ENCODE results near the gene CGB8. TPM values are rescaled to one million over a fixed set of nuclear protein-coding genes. Genes with fewer than 3 reads are reported as not detected.

The CGB8 gene
- polyA plus RNA-seq, 1 donor (not counting 4 experiments of a cell fraction or from before 2014, with no cell fraction given), result not detected

GRCh38 chr19:49091391-49092038 lies 42.6 kb upstream of the CGB8 start:
- H4K20me1 ChIP-seq (ENCODE audit: control insufficient read depth, extremely low read depth, insufficient read depth, low read length), result peaks cover 30% of the 10 kb centered on the region
- H3K9ac ChIP-seq (ENCODE audit: control insufficient read depth, extremely low read depth, insufficient read depth, low read length), result no peak overlapping the region
- DNase-seq (ENCODE audit: low read depth, low spot score) (no peak), FAIRE-seq (no peak)
- H3K4me3 ChIP-seq (ENCODE audit: control insufficient read depth in 2 of 3, extremely low read depth in 1 of 3, insufficient read depth in 2 of 3, low read depth in 1 of 3, low read length in 3 of 3), result no peak overlapping the region
- no peak overlapping the region for H2AFZ ChIP-seq (ENCODE audit: control insufficient read depth, low read length)
- peaks cover 32 to 55% of the 10 kb centered on the region in 2 experiments for H3K36me3 ChIP-seq (ENCODE audit: control insufficient read depth in 2 of 2, extremely low read depth in 1 of 2, insufficient read depth in 2 of 2, low read length in 2 of 2)
- H3K4me2 ChIP-seq (ENCODE audit: control insufficient read depth, extremely low read depth, insufficient read depth, low read depth, low read length), result no peak overlapping the region
- no peaks in the 10 kb centered on the region for H3K27me3 ChIP-seq (ENCODE audit: control insufficient read depth, extremely low read depth, insufficient read depth, low read length)
- no peak for TF ChIP-seq CTCF (optimal IDR thresholded peaks at IDR 0.05 in 1 of 3, IDR thresholded peaks at IDR 0.05 in 1 of 3, conservative IDR thresholded peaks at IDR 0.05 in 1 of 3; ENCODE audit: extremely low read depth in 1 of 3, insufficient read depth in 2 of 3, low read length in 3 of 3)
- TF ChIP-seq EZH2 (IDR thresholded peaks at IDR 0.05; ENCODE audit: low read length), result no peak
- no peaks in the 10 kb centered on the region for H3K9me3 ChIP-seq (ENCODE audit: control insufficient read depth, low read depth, low read length)
- peaks cover 82% of the 10 kb centered on the region for H3K79me2 ChIP-seq (ENCODE audit: control insufficient read depth, insufficient read depth, low read length)
- H3K4me1 ChIP-seq (ENCODE audit: control insufficient read depth, extremely low read depth, insufficient read depth, low read length), result peaks cover 9% of the 10 kb centered on the region
- no peak overlapping the region for H3K27ac ChIP-seq (ENCODE audit: control insufficient read depth, insufficient read depth, low read length)
- dilution Hi-C loops (cut with MboI; ENCODE audit: extremely low pct_ligation_motif_present, low sequenced_read_pairs), result no loop called here
- no peaks in the 10 kb centered on the region for H3K9me1 ChIP-seq (ENCODE audit: control insufficient read depth, extremely low read depth, insufficient read depth, low read length)

GRCh38 chr19:49086296-49086695 lies 37.4 kb upstream of the CGB8 start:
- peaks cover 16% of the 10 kb centered on the region for H3K4me1 ChIP-seq (ENCODE audit: control insufficient read depth, extremely low read depth, insufficient read depth, low read length)
- peak overlapping the region; percentile 83 for H3K27ac ChIP-seq (ENCODE audit: control insufficient read depth, insufficient read depth, low read length)
- no peaks in the 10 kb centered on the region for H3K27me3 ChIP-seq (ENCODE audit: control insufficient read depth, extremely low read depth, insufficient read depth, low read length)
- no peaks in the 10 kb centered on the region for H3K9me3 ChIP-seq (ENCODE audit: control insufficient read depth, low read depth, low read length)
- H3K4me2 ChIP-seq (ENCODE audit: control insufficient read depth, extremely low read depth, insufficient read depth, low read depth, low read length), result peak overlapping the region; percentile 84
- no peak overlapping the region for H2AFZ ChIP-seq (ENCODE audit: control insufficient read depth, low read length)
- H4K20me1 ChIP-seq (ENCODE audit: control insufficient read depth, extremely low read depth, insufficient read depth, low read length), result peaks cover 23% of the 10 kb centered on the region
- DNase-seq (ENCODE audit: low read depth, low spot score), result no peak
- TF ChIP-seq CTCF (optimal IDR thresholded peaks at IDR 0.05 in 1 of 3, IDR thresholded peaks at IDR 0.05 in 1 of 3, conservative IDR thresholded peaks at IDR 0.05 in 1 of 3; ENCODE audit: extremely low read depth in 1 of 3, insufficient read depth in 2 of 3, low read length in 3 of 3), result no peak
- peaks cover 18 to 31% of the 10 kb centered on the region in 2 experiments for H3K36me3 ChIP-seq (ENCODE audit: control insufficient read depth in 2 of 2, extremely low read depth in 1 of 2, insufficient read depth in 2 of 2, low read length in 2 of 2)
- dilution Hi-C loops (cut with MboI; ENCODE audit: extremely low pct_ligation_motif_present, low sequenced_read_pairs), result no loop called here
- H3K9me1 ChIP-seq (ENCODE audit: control insufficient read depth, extremely low read depth, insufficient read depth, low read length), result no peaks in the 10 kb centered on the region
- FAIRE-seq, result no peak
- H3K79me2 ChIP-seq (ENCODE audit: control insufficient read depth, insufficient read depth, low read length), result peaks cover 56% of the 10 kb centered on the region
- peak overlapping the region; percentile 39 to 88 (median 75) for H3K4me3 ChIP-seq (ENCODE audit: control insufficient read depth in 2 of 3, extremely low read depth in 1 of 3, insufficient read depth in 2 of 3, low read depth in 1 of 3, low read length in 3 of 3)
- peak overlapping the region; percentile 91 for H3K9ac ChIP-seq (ENCODE audit: control insufficient read depth, extremely low read depth, insufficient read depth, low read length)

Data from keratinocyte (primary cell).